ENCODE results near the gene KDELR1. TPM values are rescaled to one million over a fixed set of nuclear protein-coding genes. Genes with fewer than 3 reads are reported as not detected.
A peak's percentile ranks its signal among the peaks of the same experiment; 100 is the strongest.

The KDELR1 gene
- total and polyA plus RNA-seq, 3 donors from 2014 or later: 149 to 187 (median 155) TPM

DNA sequence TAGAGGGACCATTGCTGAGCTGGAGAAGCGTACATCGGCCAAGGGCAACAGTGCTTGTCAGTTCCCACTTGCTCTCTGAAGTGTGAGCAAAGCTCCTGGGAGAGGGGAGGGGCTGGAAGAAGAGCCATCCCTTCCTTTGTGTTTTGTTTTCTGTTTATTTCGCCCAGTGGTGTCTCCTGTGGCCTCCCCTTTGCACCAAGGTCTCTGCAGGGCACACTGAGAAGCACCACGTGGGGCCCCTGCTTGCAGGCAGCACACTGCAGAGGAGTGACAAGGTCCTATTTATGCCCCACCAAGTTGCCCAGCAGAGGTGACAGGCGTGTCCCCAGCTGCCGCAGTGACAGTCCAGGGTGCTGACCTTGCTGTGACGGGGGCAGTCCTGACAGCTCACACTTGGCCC is 26.1 kb upstream of the KDELR1 start:
- H3K27ac ChIP-seq: no peak overlapping the region
- DNase-seq: no peak

DNA sequence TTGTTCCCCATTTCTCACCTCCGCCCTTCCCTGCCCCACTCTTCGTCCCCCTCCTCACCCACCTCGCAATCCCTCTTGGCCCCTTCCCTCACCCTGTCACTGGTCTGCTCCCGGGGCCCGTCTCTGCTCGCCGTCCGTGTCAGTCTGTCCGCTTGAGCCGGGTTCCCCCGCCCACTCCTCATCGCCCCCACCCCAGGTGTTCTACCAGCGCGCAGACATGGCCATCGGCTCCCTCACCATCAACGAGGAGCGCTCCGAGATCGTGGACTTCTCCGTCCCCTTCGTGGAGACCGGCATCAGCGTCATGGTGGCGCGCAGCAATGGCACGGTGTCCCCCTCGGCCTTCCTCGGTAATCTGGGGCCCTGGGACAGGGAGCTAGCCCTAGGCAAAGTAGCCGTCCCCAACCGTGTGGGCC is 24.5 kb upstream of the KDELR1 start:
- Histone ChIP-seq H3K27me3 (no peaks in the 10 kb centered on the region), H3K36me3 (ENCODE audit: low read depth, missing control alignments) (no peaks in the 10 kb centered on the region), H3K9me3 (no peaks in the 10 kb centered on the region), H3K4me1 (peaks cover 3% of the 10 kb centered on the region), H3K27ac (no peak overlapping the region), H3K4me3 (peak overlapping the region; percentile 10 to 29)
- intact Hi-C loops (cut with DNase I; ENCODE audit: low total_unique reads): no loop called here
- WGBS, 2 donors: 45 to 46% methylated on average over 27 to 30 of the region's 30 CpGs
- DNase-seq: no peak
- TF ChIP-seq, protein P1, sequence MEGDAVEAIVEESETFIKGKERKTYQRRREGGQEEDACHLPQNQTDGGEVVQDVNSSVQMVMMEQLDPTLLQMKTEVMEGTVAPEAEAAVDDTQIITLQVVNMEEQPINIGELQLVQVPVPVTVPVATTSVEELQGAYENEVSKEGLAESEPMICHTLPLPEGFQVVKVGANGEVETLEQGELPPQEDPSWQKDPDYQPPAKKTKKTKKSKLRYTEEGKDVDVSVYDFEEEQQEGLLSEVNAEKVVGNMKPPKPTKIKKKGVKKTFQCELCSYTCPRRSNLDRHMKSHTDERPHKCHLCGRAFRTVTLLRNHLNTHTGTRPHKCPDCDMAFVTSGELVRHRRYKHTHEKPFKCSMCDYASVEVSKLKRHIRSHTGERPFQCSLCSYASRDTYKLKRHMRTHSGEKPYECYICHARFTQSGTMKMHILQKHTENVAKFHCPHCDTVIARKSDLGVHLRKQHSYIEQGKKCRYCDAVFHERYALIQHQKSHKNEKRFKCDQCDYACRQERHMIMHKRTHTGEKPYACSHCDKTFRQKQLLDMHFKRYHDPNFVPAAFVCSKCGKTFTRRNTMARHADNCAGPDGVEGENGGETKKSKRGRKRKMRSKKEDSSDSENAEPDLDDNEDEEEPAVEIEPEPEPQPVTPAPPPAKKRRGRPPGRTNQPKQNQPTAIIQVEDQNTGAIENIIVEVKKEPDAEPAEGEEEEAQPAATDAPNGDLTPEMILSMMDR (IDR thresholded peaks at IDR 0.05): no peak
- TF ChIP-seq POLR2A (IDR thresholded peaks at IDR 0.05): no peak

More for the DNA sequence above, 26.1 kb upstream of the KDELR1 start:
- H3K4me1 ChIP-seq: peaks cover 3% of the 10 kb centered on the region
- TF ChIP-seq, protein P1 (IDR thresholded peaks at IDR 0.05): no peak
- no peak for TF ChIP-seq POLR2A (IDR thresholded peaks at IDR 0.05)
- no peaks in the 10 kb centered on the region for H3K27me3 ChIP-seq
- WGBS, 2 donors: 70 to 84% methylated on average over 3 to 7 of the region's 7 CpGs
- no peak overlapping the region for H3K4me3 ChIP-seq
- intact Hi-C loops (cut with DNase I; ENCODE audit: low total_unique reads): no loop called here
- no peaks in the 10 kb centered on the region for H3K36me3 ChIP-seq (ENCODE audit: low read depth, missing control alignments)
- no peaks in the 10 kb centered on the region for H3K9me3 ChIP-seq

DNA sequence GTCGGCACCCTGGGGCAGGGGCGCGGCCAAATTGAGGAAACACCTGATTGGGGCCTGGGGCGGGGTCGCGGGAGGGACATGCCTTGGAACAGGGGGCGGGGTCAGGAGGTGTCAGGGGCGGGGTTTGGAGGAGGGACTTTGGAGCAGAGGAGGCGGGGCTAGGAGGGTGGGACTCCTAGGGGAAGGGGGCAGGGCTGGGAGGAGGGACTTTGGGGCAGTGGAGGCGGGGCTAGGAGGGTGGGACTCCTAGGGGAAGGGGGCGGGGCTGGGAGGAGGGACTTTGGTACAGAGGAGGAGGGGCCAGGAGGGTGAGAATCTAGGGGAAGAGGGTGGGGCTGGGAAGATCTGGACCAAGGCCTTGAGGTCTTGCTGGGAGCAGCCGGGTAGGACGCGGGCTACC is 24.0 kb upstream of the KDELR1 start:
- peak overlapping the region; percentile 10 to 29 for H3K4me3 ChIP-seq

DNA sequence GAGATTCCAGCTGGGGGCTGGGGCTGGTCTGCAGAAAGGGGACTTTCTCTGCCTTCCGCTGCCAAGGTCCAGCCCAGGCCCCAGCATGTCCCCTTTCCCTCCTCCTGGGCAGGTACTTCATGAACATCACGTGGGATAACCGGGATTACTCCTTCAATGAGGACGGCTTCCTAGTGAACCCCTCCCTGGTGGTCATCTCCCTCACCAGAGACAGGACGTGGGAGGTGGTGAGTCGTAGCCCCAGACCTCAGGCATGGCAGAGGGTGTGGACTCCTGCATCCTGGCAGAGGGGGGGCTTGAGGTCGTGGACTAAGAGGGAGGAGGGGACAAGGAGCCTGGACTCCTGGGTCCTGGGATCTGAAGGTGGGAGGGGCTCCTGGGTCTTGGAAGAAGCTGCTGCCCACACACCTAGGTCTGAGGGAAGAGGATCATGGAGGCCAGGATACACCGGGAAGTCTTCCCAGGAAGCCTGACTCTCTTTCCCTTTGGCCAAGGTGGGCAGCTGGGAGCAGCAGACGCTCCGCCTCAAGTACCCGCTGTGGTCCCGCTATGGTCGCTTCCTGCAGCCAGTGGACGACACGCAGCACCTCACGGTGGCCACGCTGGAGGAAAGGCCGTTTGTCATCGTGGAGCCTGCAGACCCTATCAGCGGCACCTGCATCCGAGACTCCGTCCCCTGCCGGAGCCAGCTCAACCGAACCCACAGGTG is 22.7 kb upstream of the KDELR1 start:
- TF ChIP-seq, protein P1 (IDR thresholded peaks at IDR 0.05): no peak
- TF ChIP-seq POLR2A (IDR thresholded peaks at IDR 0.05): no peak
- DNase-seq: no peak

More for the DNA sequence above, 24.0 kb upstream of the KDELR1 start:
- peak; percentile 86 for DNase-seq
- Histone ChIP-seq H3K36me3 (ENCODE audit: low read depth, missing control alignments) (no peaks in the 10 kb centered on the region), H3K27ac (no peak overlapping the region), H3K27me3 (no peaks in the 10 kb centered on the region), H3K9me3 (no peaks in the 10 kb centered on the region), H3K4me1 (peaks cover 3% of the 10 kb centered on the region)
- 33 to 35% methylated on average over 14 of the region's 14 CpGs for WGBS, 2 donors
- TF ChIP-seq, protein P1 (IDR thresholded peaks at IDR 0.05): no peak
- no peak for TF ChIP-seq POLR2A (IDR thresholded peaks at IDR 0.05)
- intact Hi-C loops (cut with DNase I; ENCODE audit: low total_unique reads): no loop called here

DNA sequence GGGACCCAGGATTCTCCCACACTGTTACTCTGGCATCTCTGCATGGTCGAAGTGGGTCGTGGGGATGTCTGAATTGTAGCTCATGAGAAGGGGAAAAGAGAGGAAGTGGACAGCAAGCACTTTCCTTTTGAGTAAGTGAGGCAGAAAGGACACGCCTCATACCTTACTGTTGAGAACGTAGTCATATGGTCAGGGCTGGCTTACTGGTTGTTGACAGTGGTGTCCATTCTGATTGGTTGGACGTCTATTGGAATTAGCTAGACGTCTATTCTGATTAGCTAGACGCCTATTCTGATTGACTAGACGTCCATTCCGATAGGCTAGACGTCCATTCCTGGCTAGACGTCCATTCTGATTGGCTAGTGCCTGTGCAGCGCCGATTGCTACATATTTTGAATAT is 14.5 kb upstream of the KDELR1 start:
- Histone ChIP-seq H3K4me1 (no peaks in the 10 kb centered on the region), H3K9me3 (no peaks in the 10 kb centered on the region), H3K36me3 (ENCODE audit: low read depth, missing control alignments) (no peaks in the 10 kb centered on the region), H3K27me3 (no peaks in the 10 kb centered on the region), H3K27ac (no peak overlapping the region), H3K4me3 (no peak overlapping the region)
- intact Hi-C loops (cut with DNase I; ENCODE audit: low total_unique reads): no loop called here
- peak; percentile 61 for DNase-seq
- WGBS, 2 donors: 64 to 76% methylated on average over 13 of the region's 13 CpGs
- TF ChIP-seq, protein P1 (IDR thresholded peaks at IDR 0.05): no peak
- TF ChIP-seq POLR2A (IDR thresholded peaks at IDR 0.05): no peak

More for the DNA sequence above, 22.7 kb upstream of the KDELR1 start:
- H3K9me3 ChIP-seq: no peaks in the 10 kb centered on the region
- H3K36me3 ChIP-seq (ENCODE audit: low read depth, missing control alignments): no peaks in the 10 kb centered on the region
- WGBS, 2 donors: 51 to 61% methylated on average over 13 to 24 of the region's 24 CpGs
- H3K4me1 ChIP-seq: peaks cover 3% of the 10 kb centered on the region
- intact Hi-C loops (cut with DNase I; ENCODE audit: low total_unique reads): no loop called here
- H3K27me3 ChIP-seq: no peaks in the 10 kb centered on the region
- H3K4me3 ChIP-seq: no peak overlapping the region
- no peak overlapping the region for H3K27ac ChIP-seq
